ENCODE results near the gene BHLHE40.

BHLHE40 gene

DNA sequence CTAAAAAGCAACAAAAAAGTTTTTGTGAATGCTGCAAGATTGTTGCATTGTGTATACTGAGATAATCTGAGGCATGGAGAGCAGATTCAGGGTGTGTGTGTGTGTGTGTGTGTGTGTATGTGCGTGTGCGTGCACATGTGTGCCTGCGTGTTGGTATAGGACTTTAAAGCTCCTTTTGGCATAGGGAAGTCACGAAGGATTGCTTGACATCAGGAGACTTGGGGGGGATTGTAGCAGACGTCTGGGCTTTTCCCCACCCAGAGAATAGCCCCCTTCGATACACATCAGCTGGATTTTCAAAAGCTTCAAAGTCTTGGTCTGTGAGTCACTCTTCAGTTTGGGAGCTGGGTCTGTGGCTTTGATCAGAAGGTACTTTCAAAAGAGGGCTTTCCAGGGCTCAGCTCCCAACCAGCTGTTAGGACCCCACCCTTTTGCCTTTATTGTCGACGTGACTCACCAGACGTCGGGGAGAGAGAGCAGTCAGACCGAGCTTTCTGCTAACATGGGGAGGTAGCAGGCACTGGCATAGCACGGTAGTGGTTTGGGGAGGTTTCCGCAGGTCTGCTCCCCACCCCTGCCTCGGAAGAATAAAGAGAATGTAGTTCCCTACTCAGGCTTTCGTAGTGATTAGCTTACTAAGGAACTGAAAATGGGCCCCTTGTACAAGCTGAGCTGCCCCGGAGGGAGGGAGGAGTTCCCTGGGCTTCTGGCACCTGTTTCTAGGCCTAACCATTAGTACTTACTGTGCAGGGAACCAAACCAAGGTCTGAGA lies 4.7 kb downstream of the BHLHE40 start:
- DNase-seq (ENCODE audit: low spot score), result peak; percentile 99

- DNase-seq (ENCODE audit: low spot score), result no peak
Measured at GRCh38 chr3:4984511-4984864, 5.3 kb downstream of the BHLHE40 start.

DNA sequence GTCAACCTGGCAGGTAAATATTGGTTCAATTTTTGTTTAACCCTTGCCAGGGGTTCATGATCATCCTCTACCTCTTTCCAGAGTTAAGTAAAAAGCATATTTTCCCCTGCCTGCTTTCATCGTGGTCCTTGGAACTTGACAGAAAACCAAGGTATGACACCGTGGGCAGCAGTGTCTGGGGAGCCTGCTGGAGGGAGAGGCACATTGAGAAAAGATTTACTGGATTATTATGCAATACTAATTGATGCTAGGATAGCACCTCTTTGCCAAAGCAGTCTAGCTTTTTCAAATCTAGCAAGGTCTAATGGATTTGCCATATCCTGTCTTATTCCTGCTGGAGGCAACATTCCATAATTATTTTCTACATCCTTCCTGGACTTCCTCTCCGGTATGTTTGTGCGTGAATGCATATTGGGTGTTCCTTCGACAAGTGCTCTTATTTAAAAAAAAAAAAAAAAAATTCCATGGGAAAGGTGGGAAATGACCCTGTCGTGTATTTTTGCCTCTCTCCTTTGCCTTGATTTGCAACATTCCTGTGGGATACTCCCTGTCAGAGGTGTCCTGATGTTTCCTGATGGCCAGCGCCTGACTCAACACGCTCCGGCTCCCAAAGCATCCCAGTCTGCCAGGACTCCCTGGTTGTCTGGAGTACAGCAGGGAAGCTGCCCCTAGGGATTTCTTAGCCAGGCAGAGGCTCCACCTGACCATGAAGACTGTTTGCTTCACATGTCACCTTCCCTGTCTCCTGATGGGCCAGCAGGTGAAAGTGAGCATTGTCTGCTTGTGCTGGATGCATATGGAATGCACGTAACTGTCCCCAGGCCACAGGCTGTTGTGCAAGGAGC lies 6.3 kb downstream of the BHLHE40 start:
- DNase-seq (ENCODE audit: low spot score), result peak; percentile 84

- DNase-seq (ENCODE audit: low spot score), result no peak
Measured at GRCh38 chr3:4986175-4986781, 7.0 kb downstream of the BHLHE40 start.

DNA sequence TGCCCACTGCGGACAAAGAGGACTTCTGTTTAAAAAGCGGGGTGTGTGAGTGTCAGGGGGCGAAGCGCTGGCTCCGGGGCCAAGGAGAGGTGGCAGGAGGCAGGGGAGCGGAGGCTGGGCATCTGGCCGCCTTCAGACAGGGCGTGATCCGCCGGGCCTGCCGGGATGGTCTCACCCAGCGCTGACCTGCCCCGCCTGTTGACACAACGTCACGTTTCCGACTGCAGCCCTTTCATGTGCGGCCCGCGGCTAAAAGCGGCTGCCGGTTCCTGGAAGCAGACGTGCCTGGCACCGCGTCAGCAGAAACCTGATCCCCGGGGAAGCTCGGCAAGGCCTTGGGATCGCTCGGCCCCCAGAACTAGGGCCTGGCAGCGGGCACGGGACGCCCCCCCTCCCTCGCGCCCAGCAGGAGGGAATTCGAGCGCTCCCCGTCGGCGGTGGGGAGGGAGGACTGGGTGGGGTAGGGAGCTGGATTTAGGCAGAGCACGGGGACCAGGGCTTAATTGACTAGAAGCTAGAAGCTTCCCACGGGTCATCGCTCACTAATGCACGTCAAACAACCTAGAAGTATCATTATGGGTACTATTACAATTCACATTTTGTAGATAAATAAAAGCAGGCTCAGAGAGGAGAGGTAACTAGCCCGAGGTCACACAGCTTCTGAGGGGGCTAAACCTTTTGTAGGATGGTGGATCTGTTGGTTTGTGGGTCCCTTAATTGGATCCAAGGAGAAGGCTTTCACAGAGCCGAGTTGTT lies 7.7 kb downstream of the BHLHE40 start:
- DNase-seq (ENCODE audit: low spot score), result peak; percentile 98

DNA sequence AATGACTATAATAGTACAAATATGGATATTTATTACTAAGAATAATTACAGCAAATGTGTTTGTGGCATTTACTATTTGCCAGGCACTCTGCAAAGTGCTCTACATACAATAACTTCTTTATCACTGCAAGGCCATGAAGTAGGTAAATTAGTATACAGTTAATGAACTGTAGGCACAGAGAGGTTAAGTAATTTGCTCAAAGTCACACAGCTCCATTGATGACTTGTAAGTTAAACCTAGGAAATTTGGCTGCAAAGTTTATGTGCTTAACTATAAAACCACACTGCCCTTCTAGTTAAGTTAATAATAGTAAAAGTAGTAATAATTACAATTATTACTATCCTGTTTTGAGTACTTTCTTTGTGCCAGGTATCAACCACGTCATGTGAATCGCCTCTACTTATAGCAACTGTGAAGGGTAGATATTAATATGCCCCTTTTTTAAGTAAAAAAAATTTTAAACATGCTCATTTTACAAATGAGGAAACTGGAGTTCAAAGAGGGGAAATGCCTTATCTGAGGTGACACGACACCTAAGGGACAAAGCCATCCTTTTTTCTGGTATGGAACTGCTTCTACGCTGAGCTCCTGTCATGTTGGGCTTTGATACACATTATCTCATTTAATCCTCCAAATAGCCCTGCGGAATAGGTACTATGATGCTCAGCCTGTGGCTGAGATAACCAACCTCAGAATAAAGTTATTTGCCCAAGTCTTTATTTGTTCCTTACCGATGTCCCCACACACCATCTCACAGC lies 8.5 kb downstream of the BHLHE40 start:
- DNase-seq (ENCODE audit: low spot score), result no peak

DNA sequence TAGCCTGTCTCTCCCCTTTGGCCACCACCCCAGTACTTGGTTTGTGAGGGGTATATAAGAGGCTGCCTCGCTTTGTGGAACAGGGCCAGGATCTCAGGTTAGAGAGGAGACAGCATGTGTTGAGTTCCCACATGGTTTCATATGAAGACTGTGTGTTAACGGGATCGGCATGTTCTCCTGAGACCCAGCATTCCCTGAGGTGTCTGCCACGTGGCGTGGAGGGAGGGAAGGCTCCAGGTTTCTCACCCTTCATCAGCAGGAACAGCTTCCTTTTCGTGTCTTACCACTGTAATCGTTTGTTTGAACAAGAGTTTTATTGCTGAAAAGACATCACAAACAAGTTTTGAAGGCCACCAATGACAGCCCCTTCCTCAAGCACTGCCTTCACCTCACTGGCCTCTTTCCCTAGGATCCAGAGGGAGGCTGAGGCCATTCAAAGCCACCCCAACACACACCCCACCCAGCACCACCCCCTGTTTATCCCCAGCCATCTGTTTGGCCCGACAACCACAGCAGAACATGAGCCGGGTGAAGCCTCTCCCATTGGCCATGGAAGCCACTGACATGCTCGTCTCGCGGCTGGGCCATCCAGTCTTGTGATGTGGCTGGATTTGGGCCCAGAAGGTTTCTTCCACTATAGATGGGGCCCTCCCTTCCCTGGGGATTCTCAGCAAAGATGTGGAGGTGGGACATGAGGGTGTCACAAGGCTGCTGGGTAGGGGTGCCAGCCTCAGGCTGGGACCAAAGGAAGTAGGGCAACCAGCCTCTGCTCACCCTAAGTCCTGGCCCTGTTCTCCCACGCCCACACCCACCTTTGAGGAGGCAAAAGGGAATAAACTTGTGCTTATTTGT lies 10.0 kb downstream of the BHLHE40 start:
- DNase-seq (ENCODE audit: low spot score), result peak; percentile 71

GRCh38 chr3:4990069-4990468 lies 10.8 kb downstream of the BHLHE40 start:
- DNase-seq (ENCODE audit: low spot score), result no peak

DNA sequence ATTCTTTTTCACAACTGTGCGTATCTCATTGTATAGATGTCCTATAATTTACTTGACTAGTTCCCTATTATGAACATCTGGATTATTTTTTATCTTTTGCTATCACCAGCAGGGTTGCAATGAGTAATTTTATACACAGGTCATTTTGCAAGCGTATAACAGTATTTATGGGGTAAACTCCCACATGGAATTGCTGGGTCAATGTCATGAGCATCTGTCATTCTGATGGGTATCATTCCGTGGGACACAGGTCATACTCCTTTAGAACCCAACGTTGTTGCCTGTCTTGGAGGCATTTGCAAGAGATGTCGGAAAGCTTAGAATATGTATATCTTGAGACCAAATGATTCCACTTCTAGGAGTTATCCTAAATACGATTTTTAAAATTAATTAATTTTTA lies 12.9 kb downstream of the BHLHE40 start:
- no peak for DNase-seq (ENCODE audit: low spot score)

DNA sequence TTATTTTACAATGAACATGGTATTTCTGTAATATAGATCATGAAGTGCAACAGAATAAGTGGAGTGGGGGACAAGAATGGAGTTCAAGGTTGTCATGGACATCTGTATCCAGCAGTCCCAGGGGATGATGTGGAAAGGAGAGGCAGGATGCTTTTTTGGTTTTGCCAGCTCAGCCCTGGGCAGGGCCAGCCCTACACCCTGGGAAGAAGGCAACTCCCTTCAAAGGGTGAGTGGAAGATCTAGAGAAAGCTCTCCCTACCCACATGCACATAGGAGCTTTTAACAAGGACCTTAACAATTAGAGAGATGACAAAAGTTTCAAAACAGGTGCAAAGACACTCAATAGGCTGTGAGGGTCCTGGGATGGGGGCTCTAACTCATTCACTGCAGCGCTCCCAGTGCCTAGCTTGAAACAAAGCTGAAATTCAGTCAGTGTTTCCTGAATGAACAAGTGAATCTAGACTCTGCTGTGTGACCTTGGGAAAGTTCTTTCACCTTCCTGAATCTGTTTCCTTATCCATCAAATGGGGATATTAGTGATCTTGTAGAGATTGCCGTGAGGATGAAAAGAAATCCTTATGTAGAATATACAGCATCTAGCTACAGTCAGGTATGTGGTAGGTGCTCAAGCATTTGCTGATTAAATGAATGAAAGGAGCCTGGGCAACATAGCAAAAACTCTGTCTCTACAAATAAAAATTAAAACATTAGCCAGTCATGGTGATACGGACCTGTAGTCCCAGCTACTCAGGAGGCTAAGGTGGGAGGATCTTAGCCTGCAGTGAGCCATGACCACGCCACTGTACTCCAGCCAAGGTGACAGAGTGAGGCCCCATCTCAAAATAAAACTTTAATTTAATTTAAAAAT lies 14.3 kb downstream of the BHLHE40 start:
- no peak for DNase-seq (ENCODE audit: low spot score)

DNA sequence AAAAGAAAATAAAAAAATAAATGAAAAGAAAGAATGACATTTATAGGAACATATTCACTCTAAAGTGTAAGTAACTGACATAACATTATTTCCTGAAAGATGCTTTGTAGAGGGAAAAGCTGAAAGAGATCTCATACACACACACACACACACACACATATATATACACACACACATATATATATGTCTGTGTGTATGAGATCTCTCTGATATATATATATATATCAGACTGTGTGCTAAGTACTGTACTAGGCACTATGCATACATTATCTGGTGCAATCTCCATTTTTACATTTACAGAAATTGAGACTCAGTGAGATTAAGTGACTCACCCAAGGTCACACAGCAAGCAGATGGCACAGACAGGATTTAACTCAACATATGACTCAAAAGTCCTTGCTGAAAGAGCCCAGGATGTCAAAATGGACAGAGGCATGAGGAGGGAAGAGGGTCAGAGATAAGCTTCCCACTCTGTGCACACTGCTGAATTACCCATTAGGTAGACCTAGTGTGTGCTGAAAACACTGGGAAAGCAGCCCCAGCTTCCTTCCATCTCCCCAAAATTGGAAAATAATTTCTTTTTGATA lies 15.0 kb downstream of the BHLHE40 start:
- DNase-seq (ENCODE audit: low spot score), result no peak

DNA sequence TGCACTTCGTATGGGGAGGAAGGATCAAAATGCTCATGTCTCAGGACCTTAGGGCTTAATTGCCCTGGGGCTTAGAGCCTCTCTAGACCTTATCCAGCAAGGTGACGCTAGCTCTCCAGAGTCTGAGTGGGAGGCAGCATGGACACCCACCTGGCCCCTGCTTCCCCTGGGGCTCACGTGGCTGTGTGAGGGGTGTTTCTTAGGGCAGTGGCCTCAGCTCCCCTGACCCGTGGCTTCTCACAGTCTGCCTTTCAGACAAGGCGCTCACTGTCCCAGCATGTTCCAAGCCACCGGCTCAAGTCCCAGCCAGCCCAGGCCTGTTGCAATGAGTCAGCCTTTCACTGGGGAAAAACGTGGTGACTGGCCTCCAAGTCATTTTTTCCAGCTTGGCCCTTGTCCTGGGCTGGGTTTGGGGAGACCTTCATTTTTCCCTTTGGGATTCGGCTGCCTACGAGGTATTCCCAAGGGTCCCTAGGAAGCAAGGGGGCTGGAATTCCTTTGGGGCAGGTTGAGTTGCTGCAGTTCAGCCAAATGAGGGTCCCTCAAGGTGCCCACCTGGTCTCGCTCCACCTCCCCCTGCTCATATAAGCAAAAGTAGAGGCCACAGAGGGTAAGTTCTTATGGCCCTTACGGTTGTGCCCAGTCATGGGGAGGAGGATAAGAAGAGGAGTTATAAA lies 15.7 kb downstream of the BHLHE40 start:
- peak; percentile 87 for DNase-seq (ENCODE audit: low spot score)

DNA sequence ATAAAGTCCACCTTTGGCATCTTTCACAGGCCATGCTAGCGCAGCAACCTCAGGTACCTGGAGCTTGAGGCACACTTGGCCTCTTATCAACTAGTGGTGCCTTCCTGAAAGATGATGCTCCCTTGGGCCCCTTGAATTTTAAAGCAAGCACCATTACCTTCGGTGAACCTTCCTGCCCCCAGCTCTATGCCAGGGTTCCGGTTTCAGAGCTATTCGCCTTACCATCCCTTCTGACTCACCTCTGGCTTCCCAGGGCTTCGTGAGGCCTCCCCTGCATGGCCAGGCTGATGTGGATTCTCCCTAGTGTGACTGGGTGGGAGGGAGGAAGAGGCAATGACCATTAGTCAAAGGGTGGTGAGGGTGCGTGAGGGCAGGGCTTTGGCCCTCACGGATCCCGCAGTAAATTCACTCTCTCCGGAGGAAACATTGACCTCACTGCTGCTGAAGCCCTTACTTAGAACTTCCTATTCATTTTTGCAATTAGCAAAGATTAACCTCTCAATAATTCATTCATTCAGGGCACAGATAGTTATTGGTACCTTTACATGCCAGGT lies 16.3 kb downstream of the BHLHE40 start:
- DNase-seq (ENCODE audit: low spot score), result peak; percentile 88

DNA sequence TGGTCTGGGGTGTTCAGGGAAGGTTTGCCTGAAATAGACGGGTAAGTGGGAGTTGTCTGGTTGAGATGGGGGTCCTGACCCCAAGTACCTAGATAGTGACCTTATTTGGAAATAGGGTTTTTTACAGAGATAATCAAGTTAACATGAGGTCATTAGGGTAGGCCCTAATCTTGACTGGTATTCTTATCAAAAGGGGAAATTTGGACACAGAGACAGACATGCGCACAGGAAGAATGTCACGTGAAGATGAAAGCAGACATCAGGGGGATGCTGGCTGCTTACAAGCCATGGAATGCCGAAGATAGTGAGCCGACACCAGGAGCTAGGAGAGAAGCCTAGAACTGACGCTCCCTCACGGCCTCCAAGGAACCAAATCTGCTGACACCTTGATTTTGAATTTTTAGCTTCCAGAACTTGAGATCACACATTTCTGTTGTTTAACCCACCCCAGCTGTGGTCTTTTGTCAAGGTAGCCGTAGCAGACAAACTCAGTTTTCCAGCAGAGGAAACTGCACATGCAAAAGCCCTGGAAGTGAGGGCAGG lies 17.1 kb downstream of the BHLHE40 start:
- DNase-seq (ENCODE audit: low spot score), result no peak

- peak; percentile 53 for DNase-seq (ENCODE audit: low spot score)
Measured at GRCh38 chr3:4996771-4997291, 17.6 kb downstream of the BHLHE40 start.

- no peak for DNase-seq (ENCODE audit: low spot score)
Measured at GRCh38 chr3:4997946-4998345, 18.7 kb downstream of the BHLHE40 start.

- peak; percentile 80 for DNase-seq (ENCODE audit: low spot score)
Measured at GRCh38 chr3:4999531-5000184, 20.4 kb downstream of the BHLHE40 start.
